GM12873 (cell line): ENCODE measurements around the gene TMEFF1.

Experiments
- TF ChIP-seq, protein P1 (sequence below): IDR thresholded peaks from 2 replicates; pipeline ENCODE4 v1.5.1; 2012; ENCODE audit warnings: low read depth, mild to moderate bottlenecking, moderate library complexity, low read length, control low read depth; ENCODE audit not compliant: insufficient read depth; ENCODE audit errors: missing control alignments

TMEFF1 gene

DNA sequence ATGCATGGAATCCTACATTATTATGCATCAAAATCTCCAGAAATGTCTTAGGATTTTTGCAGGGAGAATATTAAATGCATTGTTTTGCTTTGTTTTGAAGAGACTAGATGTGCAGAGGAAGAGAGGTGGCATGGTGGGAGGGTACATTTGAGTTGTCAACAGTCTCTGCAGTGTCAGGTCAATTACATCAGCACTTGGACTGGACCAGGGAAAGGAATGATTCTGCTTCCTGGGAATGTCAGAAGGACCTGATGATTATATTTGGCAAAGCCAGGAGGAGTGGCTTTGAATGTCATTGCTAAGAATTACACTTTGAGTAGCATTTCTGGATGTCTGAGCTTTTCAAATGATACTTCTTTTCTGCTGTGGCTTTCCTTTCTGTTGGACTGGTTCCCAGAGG is 17.5 kb upstream of the TMEFF1 start:
- TF ChIP-seq, protein P1, sequence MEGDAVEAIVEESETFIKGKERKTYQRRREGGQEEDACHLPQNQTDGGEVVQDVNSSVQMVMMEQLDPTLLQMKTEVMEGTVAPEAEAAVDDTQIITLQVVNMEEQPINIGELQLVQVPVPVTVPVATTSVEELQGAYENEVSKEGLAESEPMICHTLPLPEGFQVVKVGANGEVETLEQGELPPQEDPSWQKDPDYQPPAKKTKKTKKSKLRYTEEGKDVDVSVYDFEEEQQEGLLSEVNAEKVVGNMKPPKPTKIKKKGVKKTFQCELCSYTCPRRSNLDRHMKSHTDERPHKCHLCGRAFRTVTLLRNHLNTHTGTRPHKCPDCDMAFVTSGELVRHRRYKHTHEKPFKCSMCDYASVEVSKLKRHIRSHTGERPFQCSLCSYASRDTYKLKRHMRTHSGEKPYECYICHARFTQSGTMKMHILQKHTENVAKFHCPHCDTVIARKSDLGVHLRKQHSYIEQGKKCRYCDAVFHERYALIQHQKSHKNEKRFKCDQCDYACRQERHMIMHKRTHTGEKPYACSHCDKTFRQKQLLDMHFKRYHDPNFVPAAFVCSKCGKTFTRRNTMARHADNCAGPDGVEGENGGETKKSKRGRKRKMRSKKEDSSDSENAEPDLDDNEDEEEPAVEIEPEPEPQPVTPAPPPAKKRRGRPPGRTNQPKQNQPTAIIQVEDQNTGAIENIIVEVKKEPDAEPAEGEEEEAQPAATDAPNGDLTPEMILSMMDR: no peak

DNA sequence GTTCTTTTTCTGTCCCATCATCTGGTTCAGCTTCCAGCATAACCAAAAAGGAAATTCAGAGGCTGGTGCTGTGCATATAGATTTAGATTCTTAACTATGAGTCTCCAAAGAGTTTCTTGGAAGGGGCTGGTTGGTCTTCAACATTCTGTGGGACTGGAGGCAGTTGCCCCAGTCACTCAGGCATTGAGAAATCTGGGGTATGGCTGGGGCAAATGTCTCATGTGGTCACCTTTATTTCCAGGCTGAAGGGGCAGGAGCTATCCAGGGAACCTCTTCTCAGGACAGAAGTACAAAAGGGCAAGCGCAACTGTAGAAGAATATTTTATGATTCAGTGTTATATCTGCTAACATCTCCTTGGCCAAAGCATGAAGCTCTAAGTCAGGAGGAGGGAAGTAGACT is 15.4 kb upstream of the TMEFF1 start:
- TF ChIP-seq, protein P1: no peak

DNA sequence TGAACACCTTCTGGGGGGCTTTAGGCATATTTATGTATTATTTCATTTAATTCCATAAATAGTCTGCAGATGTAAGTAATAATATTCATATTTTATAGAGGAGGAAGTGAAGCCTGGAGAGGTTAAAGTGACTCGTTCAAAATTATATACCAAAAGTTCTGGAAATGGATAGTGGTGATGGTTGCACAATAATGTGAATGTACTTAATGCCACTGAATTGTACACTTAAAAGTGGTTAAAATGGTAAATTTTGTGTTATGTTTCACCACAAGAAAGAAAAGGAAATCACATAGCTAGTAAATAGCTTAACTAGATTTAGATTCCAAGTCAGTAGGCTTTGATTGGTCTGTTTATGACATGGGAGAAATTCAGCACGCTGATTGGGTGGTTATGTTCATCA is 13.0 kb upstream of the TMEFF1 start:
- TF ChIP-seq, protein P1: no peak

DNA sequence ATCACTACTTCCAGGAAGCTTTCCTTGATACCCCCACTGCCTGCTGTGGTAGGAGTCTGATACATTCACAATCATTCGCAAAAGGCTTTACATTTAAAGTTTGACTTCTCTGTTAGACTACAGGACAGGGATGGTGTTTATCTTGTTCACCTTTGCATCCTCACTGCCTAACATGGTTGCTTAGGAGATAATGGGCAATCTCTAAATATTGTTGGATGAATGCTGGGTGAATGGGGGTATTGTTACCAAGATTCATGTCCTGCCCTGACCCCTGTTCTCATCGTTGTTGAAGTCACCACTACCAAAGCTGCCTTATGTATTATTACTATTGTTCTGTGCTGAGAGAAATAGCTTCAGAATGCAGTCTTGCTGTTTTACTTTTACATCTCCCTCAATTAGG is 7.7 kb upstream of the TMEFF1 start:
- TF ChIP-seq, protein P1: no peak

DNA sequence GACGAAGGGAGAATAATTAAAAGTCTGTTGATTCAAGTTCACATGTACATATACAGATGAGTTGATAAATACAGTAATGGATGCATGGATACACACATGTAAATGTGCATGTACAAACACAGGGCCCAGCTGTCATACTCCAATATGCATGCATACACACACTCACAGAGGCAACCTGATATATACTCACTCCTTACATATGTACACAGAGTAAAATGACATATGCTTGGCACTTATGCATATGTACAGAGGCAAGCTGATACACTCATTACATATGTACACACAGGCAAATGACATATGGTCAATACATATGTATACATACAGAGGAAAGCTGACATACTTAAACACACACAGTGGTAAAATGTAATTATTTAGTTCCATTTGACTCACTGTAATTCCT is 7.2 kb upstream of the TMEFF1 start:
- TF ChIP-seq, protein P1: no peak

DNA sequence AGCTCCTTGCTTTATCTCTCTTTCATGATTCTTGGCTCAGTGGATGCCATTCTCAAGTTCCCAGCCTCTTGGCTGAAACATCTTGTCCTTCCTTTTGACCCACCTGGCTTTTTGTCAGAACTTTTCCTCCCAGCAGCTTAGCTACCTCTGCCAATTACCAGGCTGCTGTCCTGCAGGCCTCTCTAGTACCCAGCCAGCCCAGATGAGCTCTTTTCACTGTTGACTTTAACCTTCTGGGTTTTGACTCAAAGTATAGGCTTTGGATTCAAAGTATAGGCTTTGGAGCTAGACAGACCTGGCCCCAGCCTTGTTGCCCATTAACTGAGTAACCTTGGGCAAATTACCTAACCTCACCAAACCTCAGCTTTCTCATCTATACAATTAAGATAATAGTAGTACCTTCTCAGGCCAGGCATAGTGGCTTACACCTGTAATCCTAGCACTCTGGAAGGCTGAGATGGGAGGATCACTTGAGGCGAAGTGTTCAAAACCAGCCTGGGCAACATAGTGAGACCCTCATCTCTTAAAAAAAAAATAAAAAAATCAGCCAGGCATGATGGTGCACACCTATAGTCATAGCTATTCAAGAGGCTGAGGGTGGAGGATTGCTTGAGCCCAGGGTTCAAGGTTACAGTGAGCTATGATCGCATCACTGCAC is 6.6 kb upstream of the TMEFF1 start:
- TF ChIP-seq, protein P1: no peak

DNA sequence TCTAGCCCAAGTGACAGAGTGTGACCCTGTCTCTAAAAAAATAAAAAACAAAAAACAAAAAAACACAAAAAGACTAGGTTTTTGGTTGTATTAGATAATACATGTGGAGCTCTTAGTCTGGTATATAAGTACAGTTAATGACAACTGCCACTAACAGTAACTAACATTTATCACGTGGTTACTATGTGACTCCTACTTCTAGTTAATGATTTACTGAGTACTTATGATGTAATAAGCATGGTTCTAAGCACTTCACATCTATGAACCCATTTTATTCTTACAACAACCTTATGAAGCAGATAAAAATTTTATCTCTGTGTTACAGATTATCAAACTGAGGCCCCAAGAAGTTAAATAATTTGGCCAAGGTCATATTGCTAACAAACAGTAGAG is 6.1 kb upstream of the TMEFF1 start:
- TF ChIP-seq, protein P1: no peak
